ENCODE measurements around the gene INPP5F. TPM values are rescaled to one million over a fixed set of nuclear protein-coding genes. Genes with fewer than 3 reads are reported as not detected.

INPP5F gene
- total RNA-seq, 1 donor from 2014 or later = 36.8 TPM

- H3K27me3 Mint-ChIP-seq (ENCODE audit: unreplicated experiment) = no peaks in the 10 kb centered on the region
- no peak for TF ChIP-seq CTCF (IDR thresholded peaks at IDR 0.05)
- DNase-seq (ENCODE audit: extremely low spot score, unreplicated experiment) = no peak
- no peak overlapping the region for H3K27ac Mint-ChIP-seq (ENCODE audit: unreplicated experiment)
- H3K4me3 Mint-ChIP-seq (ENCODE audit: unreplicated experiment) = no peak overlapping the region
- peaks cover 24% of the 10 kb centered on the region for H3K4me1 Mint-ChIP-seq (ENCODE audit: unreplicated experiment)
- peaks cover 6% of the 10 kb centered on the region for H3K36me3 Mint-ChIP-seq (ENCODE audit: unreplicated experiment)
- no peaks in the 10 kb centered on the region for H3K9me3 Mint-ChIP-seq (ENCODE audit: unreplicated experiment)
Observed at GRCh38 chr10:119807960-119808697, 82.3 kb downstream of the INPP5F start.

- TF ChIP-seq CTCF (IDR thresholded peaks at IDR 0.05) = no peak
- no peaks in the 10 kb centered on the region for H3K9me3 Mint-ChIP-seq (ENCODE audit: unreplicated experiment)
- H3K4me1 Mint-ChIP-seq (ENCODE audit: unreplicated experiment) = peaks cover 7% of the 10 kb centered on the region
- no peak overlapping the region for H3K4me3 Mint-ChIP-seq (ENCODE audit: unreplicated experiment)
- H3K27me3 Mint-ChIP-seq (ENCODE audit: unreplicated experiment) = no peaks in the 10 kb centered on the region
- H3K27ac Mint-ChIP-seq (ENCODE audit: unreplicated experiment) = no peak overlapping the region
- peaks cover 15% of the 10 kb centered on the region for H3K36me3 Mint-ChIP-seq (ENCODE audit: unreplicated experiment)
- no peak for DNase-seq (ENCODE audit: extremely low spot score, unreplicated experiment)
Observed at GRCh38 chr10:119811122-119811521, 85.3 kb downstream of the INPP5F start.

- TF ChIP-seq CTCF (IDR thresholded peaks at IDR 0.05) = no peak
- Mint-ChIP-seq H3K9me3 (ENCODE audit: unreplicated experiment) (no peaks in the 10 kb centered on the region), H3K4me3 (ENCODE audit: unreplicated experiment) (no peak overlapping the region), H3K36me3 (ENCODE audit: unreplicated experiment) (peaks cover 15% of the 10 kb centered on the region), H3K27me3 (ENCODE audit: unreplicated experiment) (no peaks in the 10 kb centered on the region), H3K4me1 (ENCODE audit: unreplicated experiment) (peaks cover 7% of the 10 kb centered on the region), H3K27ac (ENCODE audit: unreplicated experiment) (no peak overlapping the region)
- no peak for DNase-seq (ENCODE audit: extremely low spot score, unreplicated experiment)
Observed at GRCh38 chr10:119812684-119813083, 86.8 kb downstream of the INPP5F start.

GRCh38 chr10:119815671-119816070 lies 89.8 kb downstream of the INPP5F start:
- DNase-seq (ENCODE audit: extremely low spot score, unreplicated experiment) = no peak
- H3K9me3 Mint-ChIP-seq (ENCODE audit: unreplicated experiment) = no peaks in the 10 kb centered on the region
- peaks cover 13% of the 10 kb centered on the region for H3K36me3 Mint-ChIP-seq (ENCODE audit: unreplicated experiment)
- no peak for TF ChIP-seq CTCF (IDR thresholded peaks at IDR 0.05)
- no peaks in the 10 kb centered on the region for H3K27me3 Mint-ChIP-seq (ENCODE audit: unreplicated experiment)
- no peak overlapping the region for H3K4me3 Mint-ChIP-seq (ENCODE audit: unreplicated experiment)
- H3K4me1 Mint-ChIP-seq (ENCODE audit: unreplicated experiment) = peaks cover 12% of the 10 kb centered on the region
- H3K27ac Mint-ChIP-seq (ENCODE audit: unreplicated experiment) = no peak overlapping the region

- peaks cover 18% of the 10 kb centered on the region for H3K36me3 Mint-ChIP-seq (ENCODE audit: unreplicated experiment)
- peak; percentile 46 for TF ChIP-seq CTCF (IDR thresholded peaks at IDR 0.05)
- H3K27ac Mint-ChIP-seq (ENCODE audit: unreplicated experiment) = peak overlapping the region; percentile 76
- peak; percentile 96 for DNase-seq (ENCODE audit: extremely low spot score, unreplicated experiment)
- H3K4me3 Mint-ChIP-seq (ENCODE audit: unreplicated experiment) = peak overlapping the region; percentile 80
- H3K9me3 Mint-ChIP-seq (ENCODE audit: unreplicated experiment) = no peaks in the 10 kb centered on the region
- no peaks in the 10 kb centered on the region for H3K27me3 Mint-ChIP-seq (ENCODE audit: unreplicated experiment)
- peaks cover 13% of the 10 kb centered on the region for H3K4me1 Mint-ChIP-seq (ENCODE audit: unreplicated experiment)
Observed at GRCh38 chr10:119817991-119818888, 92.4 kb downstream of the INPP5F start.
